ENCODE data around the gene LRRC47.
"Not testable (repeated sequence)": the region's sequence is repeated elsewhere in the genome, so short reads cannot be mapped to it uniquely, and the experiment has no call there.

The LRRC47 gene

DNA sequence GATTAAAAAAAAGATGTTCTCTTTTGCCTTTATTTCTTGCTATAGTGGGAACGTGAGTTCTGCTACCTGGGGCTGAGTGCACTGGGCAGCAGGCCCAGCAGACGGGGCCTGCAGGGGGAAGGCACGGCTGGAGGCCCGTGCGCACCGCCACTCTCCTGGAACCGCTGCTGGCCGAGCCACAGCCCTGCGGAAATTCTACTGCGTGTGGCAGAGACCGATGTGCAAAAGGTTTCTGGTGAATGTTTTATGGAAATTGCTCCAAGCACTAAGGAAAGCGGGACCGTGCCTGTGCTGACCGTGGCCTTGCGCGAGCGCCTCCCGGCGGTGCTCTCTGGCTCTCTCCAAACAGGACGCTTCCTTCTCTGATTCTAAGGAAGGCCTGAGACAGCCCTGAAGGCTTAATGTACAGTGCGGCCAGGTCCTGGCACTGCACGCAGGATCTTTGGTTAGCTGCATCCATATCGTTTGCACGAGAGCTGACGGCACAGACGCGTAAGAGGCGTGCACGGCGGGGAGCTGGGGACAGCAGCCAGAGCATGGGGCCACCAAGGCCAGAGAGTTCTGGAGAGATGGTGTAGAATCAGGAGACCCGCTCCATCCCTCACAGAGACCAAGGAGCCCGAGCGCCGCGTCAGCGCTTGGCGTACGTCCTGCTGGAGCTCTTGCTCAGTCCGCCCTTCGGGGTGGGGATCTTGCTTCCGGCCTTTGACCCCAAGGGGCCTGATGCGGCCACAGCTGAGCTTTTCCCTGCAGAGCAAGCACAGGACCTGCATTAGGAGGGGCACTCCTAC, 18.7 kb upstream of the LRRC47 start:
- no peak for DNase-seq

DNA sequence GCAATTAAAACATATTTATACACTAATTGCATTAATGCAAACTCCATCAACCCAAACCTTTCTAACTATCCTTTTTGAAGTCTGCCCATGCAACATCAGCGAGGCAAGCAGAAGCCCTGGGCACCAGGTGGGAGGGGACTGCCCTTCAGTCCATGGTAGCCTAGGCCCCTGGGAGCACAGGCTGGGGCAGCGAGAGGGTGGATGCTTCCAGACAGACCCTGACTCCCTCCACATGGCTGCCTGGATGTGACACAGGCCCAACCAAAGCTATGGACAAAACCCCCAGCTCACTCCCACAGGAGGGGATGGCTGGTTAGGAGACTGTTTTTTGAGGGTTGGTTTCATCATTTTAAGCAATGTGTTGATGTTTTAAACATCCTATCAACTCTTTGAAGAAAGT, 17.8 kb upstream of the LRRC47 start:
- no peak for DNase-seq

DNA sequence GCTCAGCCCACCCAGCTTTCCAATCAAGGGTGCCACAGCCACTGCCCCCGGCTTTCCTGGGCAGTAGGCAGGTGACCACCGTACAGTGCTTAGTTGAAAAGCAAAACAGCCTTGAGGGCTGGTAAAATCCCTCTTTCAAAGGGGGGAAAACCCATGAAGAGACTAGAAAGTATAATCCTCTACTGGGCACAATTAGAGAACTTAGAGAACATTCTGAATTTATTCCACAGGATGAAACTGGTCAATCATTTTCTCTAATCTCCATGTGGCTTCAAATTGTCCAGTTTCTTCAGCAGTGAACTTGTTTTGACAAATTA, 15.3 kb upstream of the LRRC47 start:
- no peak for DNase-seq

DNA sequence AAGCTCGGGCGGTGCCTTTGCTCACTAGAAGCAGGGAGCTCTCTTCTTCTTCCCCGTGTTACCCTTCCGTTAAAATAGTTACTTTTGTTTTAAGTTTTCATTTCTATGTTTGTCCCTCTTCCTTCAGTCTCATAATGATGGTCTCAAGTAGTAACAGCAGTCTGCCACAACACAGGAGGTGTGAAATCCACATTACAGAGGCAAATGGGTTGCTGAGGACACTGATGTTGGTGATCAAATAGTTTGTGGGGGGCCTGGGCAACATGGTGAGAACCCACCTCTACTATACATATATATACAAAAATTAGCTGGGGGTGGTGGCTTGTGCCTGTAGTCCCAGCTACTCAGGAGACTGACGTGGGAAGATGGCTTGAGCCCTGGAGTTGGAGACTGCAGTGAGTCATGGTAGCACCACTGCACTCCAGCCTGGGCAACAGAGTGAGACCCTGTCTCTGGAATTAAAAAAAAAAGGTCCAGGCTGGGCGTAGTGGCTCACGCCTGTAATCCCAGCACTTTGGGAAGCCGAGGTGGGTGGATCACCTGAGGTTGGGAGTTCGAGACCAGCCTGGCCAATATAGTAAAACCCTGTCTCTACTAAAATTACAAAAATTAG, 14.0 kb upstream of the LRRC47 start:
- peak; percentile 26 for DNase-seq

DNA sequence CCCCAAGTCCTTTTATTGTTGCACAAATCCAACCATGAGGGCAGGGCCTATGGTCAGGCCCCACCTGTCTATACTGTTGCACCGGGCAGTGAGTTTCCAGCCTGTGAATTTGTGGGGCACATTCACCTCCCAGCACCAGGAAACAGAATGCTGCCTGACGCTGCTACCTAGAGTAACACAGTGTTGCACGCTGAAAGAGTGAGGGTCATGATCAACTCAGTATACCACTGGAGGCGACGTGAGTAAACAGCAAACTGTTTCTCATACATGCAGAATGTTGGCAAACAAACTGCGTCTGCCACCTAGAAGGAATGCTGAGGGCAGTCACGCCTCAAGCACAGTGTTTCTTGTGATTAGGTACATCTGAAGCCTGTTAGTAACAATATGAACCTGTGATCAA, 13.4 kb upstream of the LRRC47 start:
- DNase-seq: no peak

DNA sequence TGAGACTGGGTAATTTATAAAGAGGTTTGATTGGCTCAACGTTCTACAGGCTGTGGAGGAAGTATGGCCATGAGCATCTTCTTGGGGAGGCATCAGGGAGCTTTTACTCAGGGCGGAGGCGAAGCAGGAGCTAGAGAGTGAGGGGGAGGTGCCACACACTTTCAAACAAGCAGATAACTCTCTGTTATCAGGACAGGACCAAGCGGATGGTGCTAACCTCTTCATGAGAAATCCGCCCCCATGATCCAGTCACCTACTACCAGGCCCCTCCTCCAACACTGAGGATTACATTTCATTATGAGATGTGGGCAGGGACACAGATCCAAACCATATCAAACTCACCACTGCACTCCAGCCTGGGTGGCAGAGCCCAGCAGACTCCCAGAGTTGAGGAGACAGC, 11.5 kb upstream of the LRRC47 start:
- no peak for DNase-seq

DNA sequence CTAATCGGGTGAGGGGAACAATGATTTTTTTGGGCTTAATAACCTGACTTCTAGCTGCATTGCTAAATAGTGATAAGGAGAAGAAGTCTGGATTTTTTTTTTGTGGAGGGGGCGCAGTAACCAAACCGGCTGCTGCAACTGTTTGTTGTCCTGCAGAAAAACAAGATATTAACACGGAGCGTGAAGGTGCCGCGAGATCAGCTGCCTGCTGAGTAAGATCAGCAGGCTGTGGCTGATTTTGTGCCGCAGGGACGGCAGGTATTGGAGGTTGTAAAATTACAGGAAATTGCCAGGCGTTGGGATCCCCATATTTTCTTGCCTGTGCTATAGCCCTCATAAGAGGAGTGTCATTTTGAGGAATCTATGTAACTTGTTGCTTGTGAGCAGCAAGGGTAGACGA, 8.7 kb upstream of the LRRC47 start:
- DNase-seq: no peak

DNA sequence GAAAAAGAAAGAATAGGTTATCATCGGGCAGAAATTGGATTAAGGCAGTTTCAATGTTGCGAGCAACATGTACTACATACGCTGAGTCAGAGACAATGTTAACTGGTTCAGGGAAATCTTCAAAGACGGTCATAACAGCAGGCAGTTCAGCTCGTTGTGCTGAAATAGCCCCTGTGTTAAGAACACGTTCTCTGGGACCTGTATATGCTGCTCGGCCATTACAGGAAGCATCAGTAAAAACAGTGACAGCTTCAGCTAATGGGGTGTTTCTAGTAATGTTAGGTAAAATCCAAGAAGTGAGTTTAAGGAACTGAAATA, 8.3 kb upstream of the LRRC47 start:
- DNase-seq: not testable (repeated sequence)

DNA sequence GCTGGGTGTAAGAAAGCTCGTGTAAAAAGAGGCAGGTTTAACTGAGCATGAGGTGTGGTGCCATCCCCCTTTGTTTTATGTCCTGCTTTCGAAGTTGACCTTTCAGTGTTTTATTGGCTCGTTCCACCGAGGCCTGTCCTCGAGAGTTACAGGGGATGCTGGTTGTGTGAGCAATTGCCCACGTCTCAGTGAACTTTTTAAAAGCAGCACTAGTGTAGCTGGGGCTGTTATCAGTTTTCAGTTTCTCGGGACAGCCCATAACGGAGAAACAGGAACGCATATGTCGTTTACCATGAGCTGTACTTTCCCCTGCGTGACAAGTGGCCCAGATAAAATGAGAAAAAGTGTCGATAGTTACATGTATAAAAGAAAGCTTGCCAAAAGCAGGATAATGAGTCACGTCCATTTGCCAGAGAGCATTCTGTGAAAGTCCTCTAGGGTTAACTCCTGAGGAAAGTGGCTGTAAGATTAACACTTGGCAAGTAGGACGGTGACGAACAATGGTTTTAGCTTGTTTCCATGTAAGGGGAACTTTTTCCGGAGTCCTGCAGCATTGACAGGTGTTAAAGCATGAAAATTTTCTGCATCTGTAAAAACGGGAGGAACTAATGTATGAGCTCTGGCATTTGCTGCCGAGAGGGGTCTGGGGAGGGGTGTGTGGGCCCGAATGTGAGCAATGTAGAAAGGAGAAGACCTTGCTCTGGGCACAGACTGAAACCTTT, 7.8 kb upstream of the LRRC47 start:
- no peak for DNase-seq

DNA sequence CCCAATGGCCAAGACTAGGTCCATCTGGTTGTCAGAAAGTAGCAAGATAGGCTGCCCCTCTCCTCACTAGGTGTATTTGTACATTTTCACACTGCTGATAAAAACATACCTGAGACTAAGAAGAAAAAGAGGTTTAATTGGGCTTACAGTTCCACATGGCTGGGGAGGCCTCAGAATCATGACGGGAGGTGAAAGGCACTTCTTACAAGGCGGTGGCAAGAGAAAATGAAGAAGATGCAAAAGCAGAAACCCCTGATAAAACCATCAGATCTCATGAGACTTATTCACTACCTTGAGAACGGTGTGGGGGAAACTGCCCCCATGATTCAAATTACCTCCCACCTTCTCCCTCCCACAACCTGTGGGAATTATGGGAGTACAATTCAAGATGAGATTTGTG, 4.5 kb upstream of the LRRC47 start:
- DNase-seq: not testable (repeated sequence)

DNA sequence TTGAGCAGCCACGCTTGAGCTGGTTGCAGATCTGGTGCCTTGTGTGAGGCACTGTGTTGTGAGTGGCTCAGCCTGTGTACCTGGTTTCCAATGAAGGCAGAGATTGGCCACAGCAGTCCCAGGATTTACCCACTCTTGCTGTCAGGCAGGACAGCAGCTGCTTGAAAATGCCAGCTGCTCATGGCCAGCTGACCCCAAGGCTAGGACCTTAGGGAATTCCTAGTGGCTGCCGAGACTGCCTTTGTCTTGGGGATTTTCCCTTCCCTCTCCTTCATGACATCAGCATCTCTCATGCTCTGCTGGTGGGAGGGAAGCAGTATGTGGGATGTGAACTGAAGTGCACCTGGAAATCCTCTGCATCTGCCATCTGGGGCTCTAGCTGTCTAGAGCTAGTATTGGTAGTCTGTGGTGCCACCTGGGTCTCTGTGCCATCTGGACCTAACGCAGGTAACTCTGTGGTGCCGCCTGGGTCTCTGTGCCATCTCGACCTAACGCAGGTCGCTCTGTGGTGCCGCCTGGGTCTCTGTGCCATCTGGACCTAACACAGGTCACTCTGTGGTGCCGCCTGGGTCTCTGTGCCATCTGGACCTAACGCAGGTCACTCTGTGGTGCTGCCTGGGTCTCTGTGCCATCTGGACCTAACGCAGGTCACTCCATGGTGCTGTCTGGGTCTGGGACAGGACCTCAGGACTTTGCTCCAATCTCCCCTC, 3.8 kb upstream of the LRRC47 start:
- no peak for DNase-seq

DNA sequence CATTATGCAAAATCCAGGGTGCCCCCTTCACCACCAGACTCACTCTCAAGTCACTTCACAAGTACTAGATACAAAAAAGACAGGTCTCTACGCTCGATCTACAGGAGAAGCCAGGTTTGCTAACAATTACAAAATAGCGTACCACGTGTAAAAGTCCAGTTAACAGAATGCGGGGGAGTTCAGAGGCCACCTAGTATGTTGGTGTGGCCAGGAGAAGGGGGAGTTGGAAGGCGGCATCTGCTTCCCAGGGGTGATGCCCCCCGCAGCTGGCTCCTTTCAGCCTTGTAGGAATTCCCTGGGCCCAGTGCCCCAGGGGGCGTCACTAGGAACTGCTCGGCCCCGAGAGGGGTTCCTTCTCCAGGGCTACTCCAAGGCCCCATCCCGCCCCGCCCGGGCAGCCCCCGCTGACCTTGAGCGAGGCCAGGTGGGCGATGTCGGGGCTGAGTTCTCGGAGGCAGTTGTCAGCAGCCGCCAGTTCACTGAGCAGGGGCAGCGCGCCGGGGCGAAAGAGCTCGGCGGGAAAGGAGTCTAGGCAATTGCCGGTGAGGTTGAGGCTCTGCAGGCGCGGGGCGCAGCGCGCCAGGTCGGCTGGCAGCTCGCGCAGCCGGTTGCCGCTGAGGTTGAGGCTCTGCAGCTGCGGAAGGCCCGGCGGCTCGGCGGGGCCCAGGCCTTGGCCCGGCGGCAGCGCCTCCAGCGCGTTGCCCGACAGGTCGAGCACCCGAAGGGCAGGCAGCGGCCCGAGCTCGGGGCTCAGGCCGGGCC, 664 bp downstream of the LRRC47 start:
- DNase-seq: no peak

DNA sequence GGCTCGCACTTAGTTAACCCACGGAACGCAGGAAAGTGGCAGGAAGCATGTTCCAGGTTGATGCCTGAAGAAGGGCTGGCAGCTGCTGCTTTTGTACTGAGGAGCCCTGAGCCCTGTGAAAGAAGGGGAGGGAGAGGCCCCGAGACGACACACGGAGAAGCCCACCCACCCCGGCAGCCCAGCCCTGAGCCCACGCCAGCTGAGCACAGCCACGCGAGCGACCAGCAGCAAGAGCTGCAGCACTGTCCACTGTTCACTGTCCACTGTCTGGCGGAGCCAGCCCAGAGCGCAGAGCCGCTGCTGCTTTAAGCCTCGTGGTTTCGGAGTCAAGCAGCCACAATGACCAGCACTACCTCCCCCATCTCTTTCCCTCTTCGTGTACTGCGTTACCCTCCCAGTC, 5.3 kb downstream of the LRRC47 start:
- DNase-seq: no peak

DNA sequence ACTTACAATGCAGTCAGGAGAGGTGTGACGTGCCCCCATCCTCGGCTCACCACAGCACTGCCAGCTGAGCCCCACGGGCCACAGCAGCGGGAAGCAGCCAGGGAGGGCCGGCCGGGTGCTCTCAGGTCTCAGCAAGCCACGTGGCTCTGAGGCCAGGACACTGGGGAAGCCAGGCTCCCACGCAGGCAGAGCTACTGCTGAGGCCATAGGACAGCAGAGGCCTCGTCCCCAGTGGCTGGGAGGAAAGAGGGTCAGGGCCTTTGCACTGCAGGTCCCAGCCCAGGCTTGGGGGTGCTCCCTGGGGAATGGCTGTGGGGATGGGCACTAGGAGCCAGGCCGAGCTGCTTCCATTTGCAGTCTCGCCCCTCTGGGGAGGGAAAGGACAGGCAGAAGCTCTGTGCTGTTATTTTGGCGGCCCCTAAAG, 5.8 kb downstream of the LRRC47 start:
- DNase-seq: no peak

DNA sequence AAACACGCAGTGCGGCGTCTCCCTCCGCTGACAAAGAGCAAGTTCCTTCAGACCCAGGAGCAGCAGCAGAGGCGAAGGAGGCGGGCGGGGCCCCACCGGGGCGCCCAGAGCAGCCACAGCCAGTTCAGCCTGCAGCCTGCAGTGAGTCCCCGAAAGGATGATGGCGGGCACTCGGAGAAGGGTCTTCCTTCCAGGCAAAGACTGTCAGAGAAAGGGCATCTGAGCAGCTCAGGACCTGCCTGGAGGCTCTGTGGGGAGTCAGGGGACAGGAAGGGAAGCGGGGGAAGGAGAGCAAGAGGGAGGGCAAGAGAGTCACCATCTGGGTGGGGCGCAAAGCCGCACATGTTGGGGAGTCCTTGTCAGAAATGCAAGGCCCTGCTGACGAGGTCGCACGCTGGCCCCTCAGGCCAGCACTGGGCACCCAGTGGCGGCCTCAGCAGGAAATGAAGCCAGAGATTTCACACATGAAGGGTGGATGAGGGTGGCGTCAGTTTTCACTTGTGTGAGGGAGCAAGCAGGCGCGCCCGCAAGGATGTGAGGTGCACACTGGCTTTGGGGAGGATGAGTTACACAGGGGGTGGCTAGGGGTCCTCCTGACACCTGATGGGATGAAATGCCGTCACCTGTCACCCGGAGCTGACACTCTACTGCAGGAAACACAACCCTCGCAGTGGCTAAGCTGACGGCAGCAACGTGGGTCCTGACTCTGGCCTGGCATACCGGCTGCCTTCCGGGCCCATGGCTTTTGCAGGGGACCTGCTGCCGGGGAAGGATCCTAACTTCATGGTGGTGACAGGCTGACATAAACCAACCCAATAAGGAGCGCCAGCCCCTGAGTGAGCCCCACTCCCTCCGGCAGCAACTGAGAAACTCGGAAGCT, 6.6 kb downstream of the LRRC47 start:
- no peak for DNase-seq

DNA sequence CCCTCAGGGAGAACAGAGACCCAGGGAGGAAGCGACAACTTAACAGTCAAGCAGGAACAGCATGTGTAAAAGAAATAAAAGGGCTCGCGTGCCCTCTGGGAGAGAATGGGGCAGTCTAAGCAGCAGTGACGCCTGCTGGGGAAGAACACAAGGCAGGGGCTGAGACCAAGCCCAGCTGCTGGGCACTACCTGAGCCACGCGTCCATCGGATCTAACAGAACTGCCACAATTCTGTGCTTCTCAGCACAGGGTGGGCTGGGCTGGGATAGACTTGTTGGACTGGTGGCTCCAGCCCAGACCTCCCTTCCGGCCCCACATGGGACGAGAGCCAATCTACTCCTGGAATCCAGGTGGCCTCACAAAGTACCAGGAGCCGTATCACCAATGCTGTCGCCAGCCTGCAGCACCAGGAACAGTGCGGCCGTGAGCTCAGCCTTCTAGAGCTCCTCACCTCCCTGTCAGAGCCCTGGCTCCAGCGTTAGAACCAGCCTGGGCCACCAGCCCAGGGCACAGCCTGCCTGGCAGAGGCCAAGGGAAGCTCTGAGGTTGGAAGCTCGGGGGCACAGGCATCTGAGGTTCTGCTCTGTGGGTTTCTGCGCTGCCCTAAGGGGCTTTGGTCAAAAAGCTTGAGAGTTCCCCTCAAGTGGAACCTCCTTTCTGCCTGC, 7.4 kb downstream of the LRRC47 start:
- DNase-seq: no peak

DNA sequence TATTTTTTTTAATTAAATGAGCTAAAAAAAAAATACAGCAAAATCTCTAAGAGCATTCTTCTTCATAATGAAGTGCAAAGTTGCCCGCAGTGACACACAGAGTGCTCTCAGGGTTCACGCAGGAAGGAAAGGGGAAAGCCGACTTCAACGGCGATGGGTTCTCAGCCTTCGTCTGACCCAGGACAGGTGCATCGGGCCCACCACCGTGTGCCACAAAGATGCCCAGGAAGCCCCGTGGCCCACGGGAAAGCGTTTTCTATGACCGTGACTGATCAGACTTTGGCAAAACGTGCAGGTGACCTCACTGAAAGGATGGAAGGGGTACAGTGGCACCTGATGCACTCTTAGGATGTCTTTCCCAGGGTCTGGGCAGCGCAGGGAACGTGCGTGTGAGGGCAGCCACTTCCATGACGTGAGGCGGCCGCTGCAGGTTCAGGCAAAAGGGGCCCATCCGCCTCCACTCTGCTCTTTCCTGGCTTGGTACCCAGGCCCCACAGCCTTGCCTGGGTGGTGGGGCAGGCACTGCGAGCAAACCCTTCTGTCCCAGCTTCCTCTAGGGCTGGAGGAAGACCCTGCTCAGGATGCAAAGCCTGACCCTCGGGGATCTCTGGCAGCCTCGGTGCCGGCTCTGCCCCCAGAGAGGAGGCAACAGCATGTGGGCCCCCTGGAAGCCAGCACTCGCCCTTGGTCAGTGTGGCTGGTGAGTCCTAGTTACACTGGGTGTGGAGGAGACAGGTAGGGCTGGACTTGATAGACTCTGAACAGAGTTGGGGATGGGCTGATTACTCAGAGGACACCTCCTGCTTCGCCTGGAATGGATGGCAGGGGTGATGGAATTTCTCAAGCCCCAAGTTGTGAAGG, 8.3 kb downstream of the LRRC47 start:
- DNase-seq: no peak

DNA sequence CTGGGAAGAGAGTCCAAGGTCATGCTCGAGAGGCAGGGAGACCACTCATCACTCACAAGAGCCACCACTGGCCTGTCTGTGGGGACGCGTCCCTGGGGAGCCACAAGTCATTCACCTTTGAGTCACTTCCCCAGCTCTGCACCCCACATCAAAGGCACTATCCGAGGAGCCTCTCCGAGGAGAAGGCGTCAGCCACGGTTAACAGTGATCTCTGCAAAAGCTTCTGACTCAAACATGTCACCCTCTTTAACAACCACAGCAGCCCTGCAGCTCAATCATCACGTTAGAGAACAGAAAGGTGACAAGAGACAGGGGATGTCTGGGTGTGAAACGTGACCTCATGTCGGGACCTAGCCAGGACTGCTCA, 9.0 kb downstream of the LRRC47 start:
- no peak for DNase-seq

DNA sequence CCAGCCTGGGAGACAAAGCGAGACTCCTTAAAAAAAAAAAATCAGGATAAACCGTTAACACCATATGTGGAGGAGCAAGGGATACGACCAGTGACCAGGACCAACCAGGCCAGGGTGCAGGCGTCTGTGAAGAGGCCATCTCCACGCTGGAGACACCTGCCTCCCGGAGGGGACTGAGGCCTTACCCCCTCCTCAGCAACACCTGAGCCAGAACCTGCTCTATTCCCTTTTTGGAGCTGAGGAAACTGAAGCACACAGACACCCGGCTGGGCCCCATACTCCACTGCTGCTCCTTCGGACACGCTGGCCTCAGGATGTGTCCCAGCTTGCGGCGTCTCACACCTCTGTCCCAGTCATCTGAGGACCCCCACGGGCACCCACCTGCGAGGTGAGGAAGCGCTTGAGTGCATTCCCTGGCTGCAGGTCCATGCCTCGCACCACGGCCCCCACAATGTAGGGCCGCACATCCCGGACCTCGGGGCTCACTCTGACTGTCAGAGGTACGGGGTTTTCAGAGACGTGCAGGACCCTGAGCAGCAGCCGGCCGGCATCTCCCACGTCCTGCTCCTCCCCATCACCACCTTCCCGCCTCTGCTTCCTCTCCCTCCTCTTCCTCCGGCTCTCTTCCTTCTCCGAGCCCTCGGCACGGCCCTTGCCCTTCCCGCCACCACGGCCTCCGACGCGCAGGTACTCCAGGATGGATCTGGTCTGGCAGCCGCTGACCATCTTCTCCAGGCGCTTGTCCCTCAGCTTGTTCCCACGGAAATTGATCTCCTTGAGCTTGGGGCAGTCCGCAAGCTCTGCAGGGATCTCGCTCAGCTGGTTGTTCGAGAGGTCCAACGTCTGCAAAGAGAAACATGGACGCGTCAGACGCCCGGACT, 9.6 kb downstream of the LRRC47 start:
- DNase-seq: no peak

All from CD4-positive, alpha-beta T cell treated with Interleukin-17A for 1 hour (primary cell).